Osteoblast (primary cell): Measurements from ENCODE around the gene TLCD3B. TPM values are rescaled to one million over a fixed set of nuclear protein-coding genes. Genes with fewer than 3 reads are reported as not detected.

ENCODE experiments used
- DNase-seq: peaks from one replicate; pipeline ENCODE4 v3.0.0; 2011; ENCODE audit warnings: low spot score, mixed read lengths; ENCODE audit not compliant: insufficient read length; ENCODE audit errors: missing footprints
- H2AFZ ChIP-seq: 2 replicates; pipeline ENCODE4 v1.6.0; 2011; ENCODE audit warnings: mild to moderate bottlenecking, low read length
- H3K27ac ChIP-seq: 2 replicates; pipeline ENCODE4 v1.5.1; 2011; ENCODE audit warnings: mild to moderate bottlenecking, low read depth, low read length, moderate library complexity
- H3K27me3 ChIP-seq: 2 replicates; pipeline ENCODE4 v1.6.0; 2012; ENCODE audit warnings: mild to moderate bottlenecking, control low read depth, inconsistent platforms, low read length, moderate library complexity; ENCODE audit not compliant: insufficient read depth
- H3K36me3 ChIP-seq: 2 replicates; pipeline ENCODE4 v1.5.1; 2011; ENCODE audit warnings: mild to moderate bottlenecking, low read length, control low read depth, moderate library complexity; ENCODE audit not compliant: insufficient read depth
- H3K4me1 ChIP-seq: 2 replicates; pipeline ENCODE4 v1.5.1; 2011; ENCODE audit warnings: mild to moderate bottlenecking, low read length, control low read depth, moderate library complexity; ENCODE audit not compliant: insufficient read depth
- H3K4me2 ChIP-seq: 2 replicates; pipeline ENCODE4 v1.6.0; 2011; ENCODE audit warnings: mild to moderate bottlenecking, low read length; ENCODE audit not compliant: insufficient read depth
- H3K4me3 ChIP-seq: fragments of 200-600 bp; sonication (generic); 3 replicates; pipeline ENCODE4 v1.5.1; 2012; ENCODE audit warnings: mild to moderate bottlenecking, low read length, inconsistent platforms; ENCODE audit not compliant: insufficient read depth
- H3K79me2 ChIP-seq: 2 replicates; pipeline ENCODE4 v1.6.0; 2012; ENCODE audit warnings: mild to moderate bottlenecking, low read length, control low read depth, inconsistent platforms; ENCODE audit not compliant: insufficient read depth
- H3K9me3 ChIP-seq: 2 replicates; pipeline ENCODE4 v1.5.1; 2011; ENCODE audit warnings: low read depth, low read length, control low read depth
- H4K20me1 ChIP-seq: 2 replicates; pipeline ENCODE4 v1.6.0; 2012; ENCODE audit warnings: mild to moderate bottlenecking, low read length, control low read depth; ENCODE audit not compliant: insufficient read depth
- total RNA-seq: library from RNA; depleted of rRNA; stranded (reverse); fragments of >200 nt; gene quantifications from 2 replicates; pipeline ENCODE4 v1.2.3, GENCODE V29; 2012
- TF ChIP-seq, protein P1 (sequence below): IDR thresholded peaks from 2 replicates; pipeline ENCODE4 v1.5.1; 2011; ENCODE audit warnings: mild to moderate bottlenecking, low read depth, low read length, moderate library complexity; ENCODE audit errors: extremely low read depth

The TLCD3B gene
- total RNA-seq, 1 donor, result 0.36 TPM

DNA sequence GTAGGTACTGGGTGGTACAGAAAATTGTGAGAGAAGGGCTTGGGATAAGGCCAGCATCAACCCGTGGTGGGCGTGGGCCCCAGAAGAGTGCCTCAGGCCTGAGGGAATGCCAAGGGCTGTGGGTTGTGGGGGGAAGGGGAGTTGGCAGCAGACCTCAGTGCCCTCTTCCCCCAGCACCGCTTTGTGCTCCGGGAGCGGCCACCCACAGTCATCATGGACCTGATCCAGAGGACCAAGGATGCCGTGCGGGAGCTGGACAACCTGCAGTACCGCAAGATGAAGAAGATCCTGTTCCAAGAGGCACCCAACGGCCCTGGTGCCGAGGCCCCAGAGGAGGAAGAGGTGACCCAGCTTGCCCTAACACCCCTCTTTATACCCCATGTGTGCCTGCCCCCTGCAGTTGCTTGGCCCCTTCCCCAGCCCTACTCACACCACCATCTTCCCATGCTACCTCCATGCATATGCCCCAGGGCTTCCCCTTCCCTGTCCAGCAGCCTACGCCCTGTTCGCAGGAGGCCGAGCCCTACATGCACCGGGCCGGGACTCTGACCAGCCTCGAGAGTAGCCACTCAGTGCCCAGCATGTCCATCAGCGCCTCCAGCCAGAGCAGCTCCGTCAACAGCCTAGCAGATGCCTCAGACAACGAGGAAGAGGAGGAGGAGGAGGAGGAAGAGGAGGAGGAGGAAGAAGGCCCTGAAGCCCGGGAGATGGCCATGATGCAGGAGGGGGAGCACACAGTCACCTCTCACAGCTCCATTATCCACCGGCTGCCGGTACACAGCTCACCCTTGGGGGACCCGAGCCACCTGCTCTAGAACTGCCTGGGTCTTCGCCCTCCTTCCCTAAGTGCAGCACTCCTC, 48.3 kb downstream of the TLCD3B start:
- TF ChIP-seq, protein P1, sequence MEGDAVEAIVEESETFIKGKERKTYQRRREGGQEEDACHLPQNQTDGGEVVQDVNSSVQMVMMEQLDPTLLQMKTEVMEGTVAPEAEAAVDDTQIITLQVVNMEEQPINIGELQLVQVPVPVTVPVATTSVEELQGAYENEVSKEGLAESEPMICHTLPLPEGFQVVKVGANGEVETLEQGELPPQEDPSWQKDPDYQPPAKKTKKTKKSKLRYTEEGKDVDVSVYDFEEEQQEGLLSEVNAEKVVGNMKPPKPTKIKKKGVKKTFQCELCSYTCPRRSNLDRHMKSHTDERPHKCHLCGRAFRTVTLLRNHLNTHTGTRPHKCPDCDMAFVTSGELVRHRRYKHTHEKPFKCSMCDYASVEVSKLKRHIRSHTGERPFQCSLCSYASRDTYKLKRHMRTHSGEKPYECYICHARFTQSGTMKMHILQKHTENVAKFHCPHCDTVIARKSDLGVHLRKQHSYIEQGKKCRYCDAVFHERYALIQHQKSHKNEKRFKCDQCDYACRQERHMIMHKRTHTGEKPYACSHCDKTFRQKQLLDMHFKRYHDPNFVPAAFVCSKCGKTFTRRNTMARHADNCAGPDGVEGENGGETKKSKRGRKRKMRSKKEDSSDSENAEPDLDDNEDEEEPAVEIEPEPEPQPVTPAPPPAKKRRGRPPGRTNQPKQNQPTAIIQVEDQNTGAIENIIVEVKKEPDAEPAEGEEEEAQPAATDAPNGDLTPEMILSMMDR, result no peak
- H2AFZ ChIP-seq, result no peak overlapping the region
- no peaks in the 10 kb centered on the region for H3K9me3 ChIP-seq
- no peaks in the 10 kb centered on the region for H3K27me3 ChIP-seq
- DNase-seq, result peak; percentile 68
- H3K36me3 ChIP-seq, result peaks cover 95% of the 10 kb centered on the region
- H3K4me3 ChIP-seq, result no peak overlapping the region
- no peak overlapping the region for H3K4me2 ChIP-seq
- H3K27ac ChIP-seq, result no peak overlapping the region
- peaks cover 29% of the 10 kb centered on the region for H4K20me1 ChIP-seq
- no peaks in the 10 kb centered on the region for H3K4me1 ChIP-seq
- peaks cover 26% of the 10 kb centered on the region for H3K79me2 ChIP-seq

GRCh38 chr16:29978564-29979270, 52.4 kb downstream of the TLCD3B start:
- peaks cover 66% of the 10 kb centered on the region for H3K36me3 ChIP-seq
- no peaks in the 10 kb centered on the region for H3K9me3 ChIP-seq
- H3K79me2 ChIP-seq, result peaks cover 65% of the 10 kb centered on the region

GRCh38 chr16:29978081-29978480, 53.0 kb downstream of the TLCD3B start:
- peak; percentile 59 for DNase-seq
- no peak overlapping the region for H3K27ac ChIP-seq
- TF ChIP-seq, protein P1, result no peak
- peaks cover 59% of the 10 kb centered on the region for H3K36me3 ChIP-seq
- no peaks in the 10 kb centered on the region for H3K27me3 ChIP-seq
- no peak overlapping the region for H3K4me3 ChIP-seq
- peaks cover 28% of the 10 kb centered on the region for H3K4me1 ChIP-seq
- no peak overlapping the region for H3K4me2 ChIP-seq
- H3K79me2 ChIP-seq, result peaks cover 65% of the 10 kb centered on the region
- H3K9me3 ChIP-seq, result no peaks in the 10 kb centered on the region
- no peak overlapping the region for H2AFZ ChIP-seq
- H4K20me1 ChIP-seq, result peaks cover 58% of the 10 kb centered on the region

More at GRCh38 chr16:29978564-29979270, 52.4 kb downstream of the TLCD3B start:
- Histone ChIP-seq H3K4me2 (no peak overlapping the region), H3K4me1 (peaks cover 26% of the 10 kb centered on the region), H4K20me1 (peaks cover 64% of the 10 kb centered on the region), H3K27me3 (no peaks in the 10 kb centered on the region), H3K4me3 (no peak overlapping the region), H2AFZ (no peak overlapping the region), H3K27ac (no peak overlapping the region)
- TF ChIP-seq, protein P1, result no peak
- DNase-seq, result peak; percentile 42
